Measurements from ENCODE around the gene ADSS1.

DNA sequence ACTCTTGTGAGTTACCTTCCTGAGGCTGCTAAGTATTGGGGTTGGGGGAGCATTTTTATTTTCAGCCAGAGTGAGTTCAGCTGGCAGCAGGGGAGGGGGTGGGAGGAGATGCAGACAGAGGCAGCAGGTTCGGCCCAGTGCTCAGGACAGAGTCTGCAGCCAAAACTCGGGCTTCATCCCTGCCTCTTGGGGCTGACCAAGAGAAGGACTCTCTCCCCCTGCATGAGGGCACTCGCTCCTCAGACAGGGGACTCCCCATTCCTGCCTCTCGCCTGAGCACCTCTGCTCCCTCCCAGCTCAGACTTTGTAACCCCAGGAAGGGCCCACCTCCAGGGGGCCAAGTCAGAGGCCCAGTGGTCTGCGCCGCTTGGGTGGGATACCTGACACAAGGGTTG is 72.7 kb downstream of the ADSS1 start:
- TF ChIP-seq, protein P1, sequence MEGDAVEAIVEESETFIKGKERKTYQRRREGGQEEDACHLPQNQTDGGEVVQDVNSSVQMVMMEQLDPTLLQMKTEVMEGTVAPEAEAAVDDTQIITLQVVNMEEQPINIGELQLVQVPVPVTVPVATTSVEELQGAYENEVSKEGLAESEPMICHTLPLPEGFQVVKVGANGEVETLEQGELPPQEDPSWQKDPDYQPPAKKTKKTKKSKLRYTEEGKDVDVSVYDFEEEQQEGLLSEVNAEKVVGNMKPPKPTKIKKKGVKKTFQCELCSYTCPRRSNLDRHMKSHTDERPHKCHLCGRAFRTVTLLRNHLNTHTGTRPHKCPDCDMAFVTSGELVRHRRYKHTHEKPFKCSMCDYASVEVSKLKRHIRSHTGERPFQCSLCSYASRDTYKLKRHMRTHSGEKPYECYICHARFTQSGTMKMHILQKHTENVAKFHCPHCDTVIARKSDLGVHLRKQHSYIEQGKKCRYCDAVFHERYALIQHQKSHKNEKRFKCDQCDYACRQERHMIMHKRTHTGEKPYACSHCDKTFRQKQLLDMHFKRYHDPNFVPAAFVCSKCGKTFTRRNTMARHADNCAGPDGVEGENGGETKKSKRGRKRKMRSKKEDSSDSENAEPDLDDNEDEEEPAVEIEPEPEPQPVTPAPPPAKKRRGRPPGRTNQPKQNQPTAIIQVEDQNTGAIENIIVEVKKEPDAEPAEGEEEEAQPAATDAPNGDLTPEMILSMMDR (IDR thresholded peaks at IDR 0.05; ENCODE audit: low read length), result no peak
- no peak for TF ChIP-seq EZH2 (IDR thresholded peaks at IDR 0.05; ENCODE audit: borderline replicate concordance, low read length)
